ENCODE measurements around the gene SH2D1B.

SH2D1B gene

DNA sequence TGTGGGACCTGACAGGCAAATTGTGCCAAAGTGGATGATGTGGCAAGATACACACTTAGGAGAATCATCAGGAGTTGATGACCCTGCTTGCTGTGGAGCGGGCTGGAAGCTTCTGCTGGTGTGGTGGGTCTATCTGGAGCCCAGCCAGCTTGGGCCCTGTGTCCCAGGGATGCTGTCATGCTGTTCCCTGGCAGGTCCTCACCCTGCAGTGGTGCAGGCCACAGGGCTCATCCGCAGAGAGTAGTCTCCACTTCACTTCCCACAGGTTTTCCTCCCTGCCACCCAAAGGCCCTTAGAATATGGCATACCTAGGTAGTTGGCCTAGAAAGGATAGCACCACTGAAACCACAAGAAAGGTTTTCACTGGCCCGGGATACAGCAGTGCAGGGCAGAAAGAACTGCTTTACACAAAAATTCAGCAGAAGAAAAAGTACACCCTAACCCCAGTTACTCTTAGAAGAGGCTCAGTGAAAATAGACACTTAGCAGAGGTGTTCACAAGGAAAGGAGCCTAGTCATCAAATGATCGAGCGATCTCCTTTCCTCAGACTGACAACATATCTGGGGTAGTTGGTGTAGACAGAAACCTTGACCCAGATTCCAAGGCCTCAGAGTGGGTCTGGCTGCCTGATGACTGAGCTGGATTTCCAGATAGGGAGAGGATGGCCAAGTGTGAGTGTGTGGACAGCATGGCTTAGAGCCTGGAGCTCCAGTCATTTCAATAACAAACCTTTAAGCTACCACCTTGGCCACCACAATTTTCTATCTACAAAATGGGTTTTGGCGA is 31.7 kb downstream of the SH2D1B start:
- no peak for DNase-seq

- DNase-seq: no peak
Measured at GRCh38 chr1:162376691-162377090, 35.2 kb downstream of the SH2D1B start, which contains the start of gene SPATA46. Gene SPATA46 (minus strand): TSS chr1:162376854. CDS start chr1:162376790, 64 bp downstream.

DNA sequence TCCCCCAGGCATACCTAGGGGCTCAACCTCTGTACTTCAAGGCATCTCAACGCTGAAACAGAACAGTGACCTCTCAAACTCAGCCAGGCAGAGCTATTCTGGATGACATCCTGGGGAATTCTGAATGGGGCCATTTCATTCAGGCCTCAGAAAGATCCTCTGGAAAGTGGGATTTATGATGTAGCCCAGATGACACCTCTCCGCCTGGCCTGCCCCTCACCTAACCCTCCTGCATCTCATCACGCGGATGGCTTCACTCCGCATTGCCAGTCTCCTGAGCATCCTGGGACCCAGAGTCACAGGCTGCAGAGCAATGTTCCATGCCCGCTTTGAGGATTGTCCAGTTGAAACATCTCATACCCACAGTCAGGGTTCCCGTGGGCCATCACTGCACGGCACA is 36.5 kb downstream of the SH2D1B start:
- no peak for DNase-seq

DNA sequence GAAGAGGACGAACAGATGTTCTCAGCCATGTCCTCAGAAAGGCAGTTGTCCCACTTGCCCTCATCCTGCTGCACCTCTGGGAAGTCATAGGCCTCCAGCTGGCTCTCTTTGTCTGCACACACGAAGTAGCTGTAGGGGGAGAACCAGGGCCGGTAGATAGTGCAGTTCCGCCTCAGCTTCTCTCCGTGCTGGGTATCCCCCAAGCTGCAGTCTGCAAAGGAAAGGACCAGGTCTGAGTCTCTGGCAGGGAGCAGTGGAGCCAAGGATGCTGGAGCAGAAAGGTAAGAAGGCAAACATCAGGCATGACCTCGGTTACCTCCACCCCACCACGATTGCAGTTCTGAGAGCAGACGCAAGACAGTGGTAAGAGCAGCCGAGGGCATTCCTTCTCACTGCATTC is 37.5 kb downstream of the SH2D1B start:
- no peak for DNase-seq

- no peak for DNase-seq
Measured at GRCh38 chr1:162373541-162374260, 38.2 kb downstream of the SH2D1B start.

DNA sequence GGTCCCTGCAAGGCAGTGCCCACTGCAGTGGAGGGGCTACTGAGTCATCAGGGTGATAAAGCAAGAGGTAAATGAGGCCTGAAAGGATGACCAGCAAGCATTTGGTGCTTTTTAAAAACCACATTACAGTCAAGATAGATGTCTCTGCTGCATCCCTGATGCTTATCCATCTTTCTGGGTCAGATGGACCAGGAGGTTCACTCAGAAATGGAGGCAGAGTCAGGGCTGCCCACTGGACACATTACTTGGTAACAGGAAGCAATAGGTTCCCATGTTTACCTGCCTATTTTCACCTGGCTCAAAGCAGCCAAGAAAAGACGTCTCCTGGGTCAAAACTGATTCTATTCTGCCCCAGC is 38.9 kb downstream of the SH2D1B start:
- no peak for DNase-seq

DNA sequence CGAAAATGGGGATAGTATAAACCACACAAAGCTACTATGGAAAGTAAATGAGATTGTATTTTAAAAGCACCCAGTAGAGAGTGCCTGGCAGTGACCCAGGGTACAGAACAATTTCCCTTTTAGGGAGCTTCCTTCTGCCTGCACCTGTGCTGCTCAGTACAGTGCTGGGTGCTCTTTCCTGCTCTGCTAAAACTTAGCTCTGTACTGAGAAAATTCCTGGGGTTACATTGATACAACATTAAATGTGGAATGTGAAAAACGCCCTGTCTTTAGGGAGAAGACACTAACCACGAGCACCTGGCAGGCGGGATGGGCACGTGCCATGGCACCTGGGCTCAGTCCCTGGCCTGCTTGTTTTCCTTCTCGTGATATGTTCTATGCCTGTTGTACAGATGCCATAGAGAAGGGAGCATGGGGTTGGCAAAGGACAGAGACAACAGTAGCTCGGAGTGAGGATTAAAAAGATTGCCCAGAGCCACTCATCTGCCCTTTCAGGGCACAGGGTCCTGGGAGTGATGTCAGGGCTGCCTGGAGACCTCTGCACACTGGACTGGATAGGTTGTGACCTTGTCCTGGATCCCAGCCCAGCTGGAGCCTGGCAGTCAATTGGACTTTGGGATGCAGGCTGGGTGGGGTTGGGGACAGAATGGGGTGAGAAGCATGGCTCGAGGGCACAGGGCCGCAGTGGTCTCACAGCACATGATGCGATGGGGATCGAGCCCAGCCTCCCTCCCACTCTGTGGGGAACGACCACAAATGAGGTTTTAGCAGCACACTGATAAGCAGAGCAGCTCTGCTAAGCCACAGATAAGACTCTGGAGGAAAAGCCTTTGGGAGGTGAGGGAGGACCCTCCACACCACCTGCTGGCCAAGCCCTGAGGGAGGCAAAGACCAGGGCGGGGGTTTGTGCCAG is 39.5 kb downstream of the SH2D1B start:
- DNase-seq: no peak

GRCh38 chr1:162371611-162372010 is 40.3 kb downstream of the SH2D1B start:
- DNase-seq: no peak

DNA sequence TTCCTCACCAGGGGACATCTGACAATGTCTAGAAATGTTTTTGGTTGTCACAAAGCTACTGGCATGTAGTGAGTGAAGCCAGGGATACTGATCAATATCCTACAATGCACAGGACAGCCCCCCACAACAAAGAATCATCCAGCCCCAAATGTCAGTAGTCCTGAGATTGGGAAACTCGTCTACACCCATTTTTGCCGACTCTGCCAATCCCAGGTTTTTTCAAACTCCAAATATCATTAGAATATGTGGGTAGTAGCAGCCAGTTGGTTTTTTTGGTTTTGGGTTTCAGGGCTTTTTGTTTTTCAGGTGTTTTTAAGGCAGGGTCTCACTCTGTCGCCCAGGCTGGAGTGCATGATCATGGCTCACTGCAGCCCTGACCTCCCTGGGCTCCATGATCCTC is 41.2 kb downstream of the SH2D1B start:
- DNase-seq: no peak

- no peak for DNase-seq
Measured at GRCh38 chr1:162370161-162370560, 41.8 kb downstream of the SH2D1B start.

DNA sequence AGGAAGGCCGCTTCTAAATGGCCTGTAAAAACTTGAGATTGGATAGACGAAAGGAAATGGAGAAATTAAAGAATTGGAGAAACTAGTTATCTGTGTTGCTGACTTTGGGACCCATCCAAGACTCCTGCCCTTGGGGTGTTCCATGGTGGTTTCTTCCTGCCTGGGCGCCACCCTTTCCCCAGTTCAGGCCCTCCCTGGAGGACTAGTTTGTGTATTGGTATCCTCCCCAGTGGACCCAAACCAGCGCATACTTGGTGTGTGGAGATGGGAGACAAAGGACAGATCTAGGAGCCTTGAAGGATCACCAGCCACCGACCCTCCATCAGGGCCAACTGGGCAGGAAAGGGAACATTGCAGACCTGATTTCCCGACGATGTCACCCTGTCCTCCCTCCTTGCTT is 42.4 kb downstream of the SH2D1B start:
- no peak for DNase-seq

- no peak for DNase-seq
Measured at GRCh38 chr1:162368451-162368850, 43.5 kb downstream of the SH2D1B start.

- DNase-seq: no peak
Measured at GRCh38 chr1:162367772-162368171, 44.2 kb downstream of the SH2D1B start.

DNA sequence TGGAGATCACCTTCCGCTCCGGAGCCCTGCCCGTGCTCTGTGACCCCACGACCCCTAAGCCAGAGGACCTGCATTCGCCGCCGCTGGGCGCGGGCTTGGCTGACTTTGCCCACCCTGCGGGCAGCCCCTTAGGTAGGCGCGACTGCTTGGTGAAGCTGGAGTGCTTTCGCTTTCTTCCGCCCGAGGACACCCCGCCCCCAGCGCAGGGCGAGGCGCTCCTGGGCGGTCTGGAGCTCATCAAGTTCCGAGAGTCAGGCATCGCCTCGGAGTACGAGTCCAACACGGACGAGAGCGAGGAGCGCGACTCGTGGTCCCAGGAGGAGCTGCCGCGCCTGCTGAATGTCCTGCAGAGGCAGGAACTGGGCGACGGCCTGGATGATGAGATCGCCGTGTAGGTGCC is 44.9 kb downstream of the SH2D1B start:
- DNase-seq: no peak

DNA sequence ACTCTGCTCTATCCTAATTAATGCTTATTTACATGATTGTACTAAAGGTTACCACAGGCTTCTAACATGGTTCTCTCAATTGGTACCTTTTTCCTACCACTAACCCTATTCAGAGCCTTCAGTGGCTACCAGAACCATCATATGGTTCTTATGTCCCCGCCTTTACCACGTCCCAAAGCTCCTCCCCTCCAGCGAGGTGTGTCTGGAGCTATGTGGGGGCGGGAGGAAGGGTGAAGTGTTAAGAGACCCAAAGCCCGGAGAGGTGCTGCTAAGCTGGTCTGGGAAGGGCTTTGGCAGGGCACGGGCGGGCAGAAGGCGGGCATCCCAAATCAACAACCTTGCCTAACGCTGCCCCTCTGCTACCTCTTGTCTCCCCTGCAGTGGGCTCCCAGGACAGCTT is 45.3 kb downstream of the SH2D1B start:
- no peak for DNase-seq

DNA sequence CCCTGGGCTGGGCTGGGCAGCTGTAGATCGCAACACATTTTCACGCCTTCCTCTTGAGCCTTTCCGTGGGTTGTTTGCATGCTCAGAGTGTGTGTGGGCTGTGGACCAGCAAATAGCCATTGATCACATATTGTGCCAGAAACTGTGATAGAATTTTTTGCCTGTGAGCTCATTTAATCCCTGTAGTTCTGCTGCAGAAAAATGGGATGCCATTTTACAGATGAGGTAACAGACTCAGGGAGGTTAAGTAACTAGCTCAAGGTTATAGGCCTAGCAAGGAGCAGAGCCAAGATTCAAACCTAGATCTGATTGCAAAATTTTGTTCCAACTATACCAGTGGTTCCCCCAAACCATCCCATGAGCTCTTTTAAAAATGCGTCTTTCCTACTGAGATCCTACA is 45.8 kb downstream of the SH2D1B start:
- no peak for DNase-seq

GRCh38 chr1:162365284-162366020 is 46.5 kb downstream of the SH2D1B start:
- DNase-seq: no peak

- no peak for DNase-seq
Measured at GRCh38 chr1:162364498-162364897, 47.4 kb downstream of the SH2D1B start.

DNA sequence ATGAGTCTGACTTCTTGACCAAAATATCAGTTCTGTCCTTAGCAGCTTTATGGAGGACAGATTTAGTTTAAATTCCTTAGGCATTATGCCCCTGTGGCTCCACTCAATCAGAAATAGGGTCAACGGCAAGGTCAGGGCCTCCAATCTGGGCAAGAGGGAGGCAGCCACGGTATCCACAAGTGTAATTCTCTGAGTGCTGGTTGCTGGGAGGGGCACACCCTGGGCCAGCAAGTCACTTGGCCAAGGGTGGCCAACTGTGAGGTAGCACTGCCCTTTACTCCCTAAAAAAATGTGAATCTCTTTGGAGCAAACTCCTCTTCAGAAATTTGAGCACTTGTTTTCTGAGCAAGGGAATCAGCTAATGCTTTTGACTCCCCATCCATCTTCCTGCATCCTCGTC is 48.1 kb downstream of the SH2D1B start:
- DNase-seq: no peak

DNA sequence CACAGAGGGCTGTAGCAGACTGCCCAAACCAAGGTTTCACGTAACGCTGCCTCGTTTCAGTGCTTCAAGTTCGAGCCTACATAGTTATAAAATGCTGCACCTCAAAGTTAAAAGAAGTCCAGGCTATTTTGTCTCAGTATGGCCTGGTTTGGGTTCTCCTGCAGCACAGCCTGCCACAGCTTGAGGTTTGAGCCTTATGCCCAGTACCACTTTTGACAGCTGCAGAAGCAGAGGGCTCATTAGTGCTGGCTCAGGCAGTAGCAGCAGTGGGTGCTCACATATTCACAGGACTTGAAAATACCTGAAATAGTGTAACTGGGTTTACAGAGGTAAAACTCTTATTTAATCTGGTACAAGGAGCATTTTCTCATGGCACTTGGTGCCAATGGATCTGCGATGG is 50.6 kb downstream of the SH2D1B start:
- no peak for DNase-seq

DNA sequence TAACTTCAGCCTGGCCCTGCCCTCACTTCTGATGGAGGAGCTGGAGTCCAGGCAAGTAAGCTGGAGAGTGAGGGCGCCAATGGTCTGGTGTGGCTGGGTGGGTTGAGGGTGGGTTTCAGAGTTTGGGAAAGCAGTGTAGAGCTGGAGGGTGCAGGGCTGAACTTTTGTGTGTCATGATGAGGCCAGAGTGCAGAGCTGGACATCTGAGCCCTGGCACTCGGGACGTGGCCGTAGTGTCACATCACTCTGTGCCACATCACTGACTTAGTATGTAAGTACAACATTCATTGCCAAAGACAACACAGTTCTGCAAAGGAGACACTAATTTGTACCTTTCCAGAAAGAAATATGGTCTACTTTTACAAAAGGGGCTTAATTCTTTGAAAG is 51.1 kb downstream of the SH2D1B start:
- DNase-seq: no peak

DNA sequence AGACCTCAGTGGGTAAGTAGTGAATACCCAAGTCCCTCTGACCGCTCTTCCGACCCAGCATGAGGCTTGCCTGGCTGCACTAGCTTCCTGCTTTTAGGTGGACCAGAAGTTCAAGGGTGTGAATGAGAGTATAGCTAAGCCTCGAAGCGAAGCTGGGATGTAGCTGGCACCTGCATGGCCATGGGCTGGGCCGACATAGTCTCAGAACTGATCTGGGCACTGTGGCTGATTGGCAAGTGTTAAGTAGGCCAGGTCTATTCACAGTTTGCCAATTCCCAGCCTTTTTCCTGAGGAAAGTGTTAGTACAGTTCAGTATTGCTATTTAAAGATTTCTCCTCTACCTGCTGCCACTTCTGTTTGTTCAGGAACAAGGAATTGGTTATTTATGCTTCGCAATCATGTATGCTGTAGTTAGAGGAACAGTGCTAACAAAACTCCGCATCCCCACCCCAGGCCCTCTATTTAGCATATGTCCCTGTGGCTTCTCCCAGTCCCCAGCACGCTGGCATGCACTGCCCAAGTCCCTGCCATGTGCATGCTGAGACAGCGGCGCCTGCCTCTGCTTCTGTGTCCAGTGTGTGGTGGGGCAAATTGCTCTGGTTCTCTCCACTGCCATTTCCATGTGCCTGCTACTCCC is 51.6 kb downstream of the SH2D1B start:
- DNase-seq: no peak
